GM23248 (cell line): ENCODE results near the gene FAXC.

Source experiments
- EZH2 ChIP-seq: fragments of 200-600 bp; sonication (generic); IDR thresholded peaks from 2 replicates; pipeline ENCODE4 v1.6.1; 2018; ENCODE audit warnings: antibody characterized with exemption, mild to moderate bottlenecking; ENCODE audit not compliant: insufficient read depth, poor library complexity, severe bottlenecking
- EZH2phosphoT487 ChIP-seq: fragments of 200-600 bp; sonication (generic); IDR thresholded peaks from 2 replicates; pipeline ENCODE4 v1.6.1; 2018; ENCODE audit warnings: antibody characterized with exemption, moderate library complexity, mild to moderate bottlenecking, low read depth; ENCODE audit not compliant: insufficient read depth

DNA sequence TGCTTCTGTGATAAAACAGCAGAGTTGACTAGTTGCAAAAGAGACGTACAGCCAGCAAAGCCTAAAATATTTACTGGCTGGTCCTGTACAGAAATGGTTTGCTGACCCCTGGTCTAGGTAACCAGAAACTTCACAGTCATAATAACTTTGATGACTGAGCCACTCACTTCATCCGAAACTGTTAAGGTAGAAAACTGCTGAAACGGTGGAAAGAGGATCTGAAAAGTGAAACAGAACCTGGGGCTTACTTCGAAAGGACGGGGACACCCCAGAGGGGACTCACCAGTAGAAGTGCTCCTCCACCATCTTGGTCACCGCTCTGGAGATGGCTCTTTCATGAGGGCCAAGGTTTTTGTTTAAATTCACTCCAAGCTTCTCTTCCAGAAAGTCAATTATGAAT lies 16.4 kb downstream of the FAXC start:
- no peak for TF ChIP-seq EZH2
- no peak for TF ChIP-seq EZH2phosphoT487
